Gastroesophageal sphincter (tissue), 4 donors: ENCODE data around the gene IL36B. TPM values are rescaled to one million over a fixed set of nuclear protein-coding genes. Genes with fewer than 3 reads are reported as not detected.

Source experiments
- ATAC-seq: fragments of 150-250 bp; one replicate; pipeline ENCODE4 v1.9.1; 2016; ENCODE audit warnings: mild to moderate bottlenecking, moderate library complexity
- H3K27ac ChIP-seq, 4 donors: fragments of 200-600 bp; sonication (generic) in 3 of 4; 1 replicate in 3 of 4; 2 replicates in 1 of 4; pipeline ENCODE4 v1.5.1; 2016 to 2019
- H3K27me3 ChIP-seq: fragments of 200-600 bp; sonication (generic); one replicate; pipeline ENCODE4 v1.5.1; 2019
- H3K36me3 ChIP-seq, 2 donors: fragments of 200-600 bp; sonication (generic); one replicate each; pipeline ENCODE4 v1.5.1; 2019; ENCODE audit warnings: control low read depth in 1 of 2
- H3K4me1 ChIP-seq, 3 donors: fragments of 200-600 bp; sonication (generic); 1 replicate in 2 of 3; 2 replicates in 1 of 3; pipeline ENCODE4 v1.5.1; 2016 to 2019; ENCODE audit warnings: control low read depth in 2 of 3
- H3K4me3 ChIP-seq, 2 donors: fragments of 200-600 bp; sonication (generic); one replicate each; pipeline ENCODE4 v1.5.1; 2019; ENCODE audit warnings: mild to moderate bottlenecking in 1 of 2, moderate library complexity in 1 of 2
- H3K9me3 ChIP-seq, 3 donors: fragments of 200-600 bp; sonication (generic); one replicate each; pipeline ENCODE4 v1.5.1; 2017 to 2019; ENCODE audit warnings: control low read depth in 2 of 3
- CTCF ChIP-seq, 4 experiments: fragments of 200-600 bp in 2 of 4; fragments of 450-650 bp in 2 of 4; sonication (generic) in 1 of 4; IDR thresholded peaks; one replicate each; pipeline ENCODE4 v1.5.1; 2017 to 2019; ENCODE audit warnings: antibody characterized with exemption in 4 of 4, mild to moderate bottlenecking in 2 of 4, moderate library complexity in 2 of 4
- EP300 ChIP-seq: sonication (generic); formaldehyde crosslinking; IDR thresholded peaks from one replicate; pipeline ENCODE4 v1.6.1; 2017; ENCODE audit warnings: antibody characterized with exemption, mild to moderate bottlenecking
- POLR2A ChIP-seq, 2 donors: fragments of 450-650 bp; IDR thresholded peaks; one replicate each; pipeline ENCODE4 v1.6.1; 2017; ENCODE audit warnings: antibody characterized with exemption in 2 of 2, mild to moderate bottlenecking in 2 of 2, moderate library complexity in 1 of 2
- POLR2AphosphoS5 ChIP-seq: sonication (generic); formaldehyde crosslinking; IDR thresholded peaks from one replicate; pipeline ENCODE4 v1.6.1; 2017; ENCODE audit warnings: antibody characterized with exemption
- WGBS, 2 donors: methylation state at CpG; one replicate each; pipeline ENCODE4 v1.1.5; 2018; ENCODE audit warnings: low coverage in 1 of 2; 5-methylcytosine and 5-hydroxymethylcytosine counted together
- total RNA-seq, 4 donors: library from RNA; depleted of rRNA; stranded (reverse); fragments of >200 nt; gene quantifications; one replicate each; pipeline ENCODE4 v1.1.0, GENCODE V29; 2016

Gene IL36B
- total RNA-seq, 4 donors from 2014 or later = not detected

GRCh38 chr2:113007250-113007649 lies 45.4 kb downstream of the IL36B start:
- Histone ChIP-seq H3K4me1 (no peaks in the 10 kb centered on the region), H3K9me3 (no peaks in the 10 kb centered on the region), H3K27ac (no peak overlapping the region), H3K4me3 (no peak overlapping the region), H3K27me3 (peaks cover 9% of the 10 kb centered on the region), H3K36me3 (no peaks in the 10 kb centered on the region)
- no peak for TF ChIP-seq POLR2AphosphoS5
- no peak for TF ChIP-seq CTCF (IDR thresholded peaks at IDR 0.05)
- no peak for TF ChIP-seq EP300
- no peak for TF ChIP-seq POLR2A (IDR thresholded peaks at IDR 0.05)
- 22% methylated on average over 1 of the region's 1 CpG; no CpG with 5 or more reads in 1 of the 2 donors for WGBS, 2 donors
- no peak for ATAC-seq

- WGBS, 2 donors = 75 to 94% methylated on average over 2 to 3 of the region's 3 CpGs
- ATAC-seq = no peak
Measured at GRCh38 chr2:113005030-113005509, 47.6 kb downstream of the IL36B start, which contains the start of gene IL36A. IL36A (plus strand) TSS chr2:113005459; CDS start chr2:113005872, 413 bp downstream.

GRCh38 chr2:113002677-113003076 lies 50.0 kb downstream of the IL36B start:
- Histone ChIP-seq H3K27me3 (peaks cover 9% of the 10 kb centered on the region), H3K27ac (no peak overlapping the region), H3K4me3 (no peak overlapping the region), H3K9me3 (peaks cover 0 to 20% (median 0%) of the 10 kb centered on the region in 3 donors), H3K4me1 (no peaks in the 10 kb centered on the region), H3K36me3 (no peaks in the 10 kb centered on the region)
- TF ChIP-seq POLR2AphosphoS5 (no peak), EP300 (no peak), POLR2A (IDR thresholded peaks at IDR 0.05) (no peak), CTCF (IDR thresholded peaks at IDR 0.05) (no peak)
- 63 to 69% methylated on average over 2 of the region's 2 CpGs for WGBS, 2 donors
- ATAC-seq = no peak

More at GRCh38 chr2:113005030-113005509, 47.6 kb downstream of the IL36B start, which contains the start of gene IL36A:
- TF ChIP-seq POLR2A (IDR thresholded peaks at IDR 0.05) (no peak), EP300 (no peak), CTCF (IDR thresholded peaks at IDR 0.05) (no peak), POLR2AphosphoS5 (no peak)
- H3K4me1 ChIP-seq = no peaks in the 10 kb centered on the region
- H3K36me3 ChIP-seq = no peaks in the 10 kb centered on the region
- H3K27ac ChIP-seq = no peak within 1 kb of the TSS
- H3K27me3 ChIP-seq = peaks cover 9% of the 10 kb centered on the region
- no peak within 1 kb of the TSS for H3K4me3 ChIP-seq
- peaks cover 0 to 15% (median 0%) of the 10 kb centered on the region in 3 donors for H3K9me3 ChIP-seq

GRCh38 chr2:113000436-113000835 lies 52.2 kb downstream of the IL36B start:
- Histone ChIP-seq H3K9me3 (peaks cover 0 to 20% (median 0%) of the 10 kb centered on the region in 3 donors), H3K27me3 (peaks cover 9% of the 10 kb centered on the region), H3K36me3 (no peaks in the 10 kb centered on the region), H3K4me3 (no peak overlapping the region), H3K4me1 (no peaks in the 10 kb centered on the region), H3K27ac (no peak overlapping the region)
- ATAC-seq = no peak
- WGBS, 2 donors = 47 to 80% methylated on average over 1 of the region's 1 CpG
- no peak for TF ChIP-seq CTCF (IDR thresholded peaks at IDR 0.05)

- peaks cover 0 to 33% (median 0%) of the 10 kb centered on the region in 3 donors for H3K9me3 ChIP-seq
- WGBS, 2 donors = 45 to 59% methylated on average over 1 of the region's 1 CpG
- TF ChIP-seq POLR2AphosphoS5 (no peak), CTCF (IDR thresholded peaks at IDR 0.05) (no peak), EP300 (no peak), POLR2A (IDR thresholded peaks at IDR 0.05) (no peak)
- H3K27ac ChIP-seq = no peak overlapping the region
- H3K4me3 ChIP-seq = no peak overlapping the region
- H3K36me3 ChIP-seq = no peaks in the 10 kb centered on the region
- H3K4me1 ChIP-seq = no peaks in the 10 kb centered on the region
- H3K27me3 ChIP-seq = no peaks in the 10 kb centered on the region
- no peak for ATAC-seq
Measured at GRCh38 chr2:112997151-112997550, 55.5 kb downstream of the IL36B start.
